CD4-positive, CD25-positive, alpha-beta regulatory T cell (primary cell): Measurements from ENCODE around the gene AQP10. TPM values are rescaled to one million over a fixed set of nuclear protein-coding genes. Genes with fewer than 3 reads are reported as not detected.
"Not testable (repeated sequence)": the region's sequence is repeated elsewhere in the genome, so short reads cannot be mapped to it uniquely, and the experiment has no call there.

Experiments
- ATAC-seq, 2 donors: fragments of 150-1000 bp; cut with Tn5 transposase; one replicate each; pipeline ENCODE4 v1.10.0; 2021; ENCODE audit warnings: low read depth in 2 of 2, moderate number of reproducible peaks in 2 of 2, moderate library complexity in 1 of 2
- DNase-seq, 3 donors: peaks; one replicate each; pipeline versions ENCODE4 v3.0.0 to v3.0.0-alpha.2; 2012 to 2022; ENCODE audit warnings: mixed read lengths in 1 of 3
- H3K27ac ChIP-seq: one replicate; pipeline ENCODE4 v1.7.0; 2013; ENCODE audit warnings: mild to moderate bottlenecking, low read length; ENCODE audit not compliant: insufficient read depth, poor library complexity, severe bottlenecking
- H3K27me3 ChIP-seq: one replicate; pipeline ENCODE4 v1.7.0; 2013; ENCODE audit warnings: low read length; ENCODE audit not compliant: control insufficient read depth, insufficient read depth
- H3K36me3 ChIP-seq: one replicate; pipeline ENCODE4 v1.7.0; 2013; ENCODE audit warnings: mild to moderate bottlenecking, low read length, moderate library complexity; ENCODE audit not compliant: control insufficient read depth, insufficient read depth
- H3K4me1 ChIP-seq: 2 replicates; pipeline ENCODE4 v1.7.0; 2013; ENCODE audit warnings: mild to moderate bottlenecking, low read length; ENCODE audit not compliant: insufficient read depth, control insufficient read depth, poor library complexity, severe bottlenecking
- H3K4me3 ChIP-seq: one replicate; pipeline ENCODE4 v1.7.0; 2013; ENCODE audit warnings: low read depth, mild to moderate bottlenecking, low read length, moderate library complexity
- H3K9me3 ChIP-seq, 2 experiments: 1 replicate in 1 of 2; 2 replicates in 1 of 2; pipeline ENCODE4 v1.7.0; 2013; ENCODE audit warnings: low read length in 2 of 2, mild to moderate bottlenecking in 1 of 2, moderate library complexity in 1 of 2; ENCODE audit not compliant: control insufficient read depth in 2 of 2
- H3K27ac Mint-ChIP-seq, 3 donors: one replicate each; pipeline ENCODE4 v1.8.0; 2020 to 2022; ENCODE audit warnings: mild to moderate bottlenecking in 3 of 3, mixed read lengths in 3 of 3, moderate library complexity in 2 of 3
- H3K27me3 Mint-ChIP-seq: one replicate; pipeline ENCODE4 v1.8.0; 2022; ENCODE audit warnings: mild to moderate bottlenecking, mixed read lengths
- H3K36me3 Mint-ChIP-seq: one replicate; pipeline ENCODE4 v1.8.0; 2020; ENCODE audit warnings: mixed read lengths
- H3K4me1 Mint-ChIP-seq, 4 donors: one replicate each; pipeline ENCODE4 v1.8.0; 2020 to 2022; ENCODE audit warnings: mixed read lengths in 4 of 4, mild to moderate bottlenecking in 1 of 4
- H3K4me3 Mint-ChIP-seq, 4 donors: one replicate each; pipeline ENCODE4 v1.8.0; 2020 to 2022; ENCODE audit warnings: mild to moderate bottlenecking in 4 of 4, mixed read lengths in 4 of 4, moderate library complexity in 3 of 4
- H3K9me3 Mint-ChIP-seq, 7 donors: one replicate each; pipeline ENCODE4 v1.8.0; 2020 to 2022; ENCODE audit warnings: mixed read lengths in 7 of 7, mild to moderate bottlenecking in 3 of 7, moderate library complexity in 2 of 7
- polyA plus RNA-seq, 4 donors: library from polyadenylated mRNA; unstranded; fragments of 300-500 nt; fragmentation: Illumina TruSeq; gene quantifications; one replicate each; pipeline ENCODE4 v1.2.3, GENCODE V29; 2021
- total RNA-seq: library from RNA; stranded (reverse); gene quantifications from one replicate; pipeline ENCODE4 v1.2.3, GENCODE V29; 2022

AQP10 gene
- total and polyA plus RNA-seq, 5 donors from 2014 or later, result 0.81 TPM; not detected in 4

DNA sequence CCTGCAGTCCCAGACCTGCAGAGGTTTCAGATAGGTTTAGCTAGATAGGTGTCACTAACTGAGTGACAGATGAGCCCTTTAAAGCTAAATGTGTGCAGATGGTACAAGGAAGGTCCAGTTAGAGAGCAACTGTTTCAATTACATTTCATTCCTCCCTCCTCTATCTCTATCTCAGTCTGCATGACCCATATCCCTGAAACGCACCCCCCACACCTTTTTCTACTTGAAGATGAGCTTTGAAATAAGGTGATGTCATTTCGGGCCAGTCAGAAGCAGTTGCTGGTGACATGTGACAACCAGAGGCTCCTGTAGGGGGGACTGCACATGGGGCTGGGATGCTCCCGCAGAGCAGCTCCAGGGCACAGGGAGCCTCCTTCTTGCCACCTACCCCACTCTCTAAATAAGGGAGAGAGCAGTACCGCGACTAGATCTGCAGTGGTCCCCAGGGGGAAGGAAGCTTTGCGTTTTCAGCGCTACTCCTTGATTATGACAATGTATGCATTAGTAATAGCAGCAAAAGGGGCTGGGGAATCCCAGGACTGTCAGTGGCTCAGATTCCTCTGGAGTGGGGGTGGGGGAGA, 8.7 kb downstream of the AQP10 start:
- peak overlapping the region; percentile 91 for H3K27ac ChIP-seq
- peaks cover 33% of the 10 kb centered on the region for H3K36me3 Mint-ChIP-seq
- no peak for ATAC-seq

GRCh38 chr1:154330669-154331068, 9.8 kb downstream of the AQP10 start:
- no peaks in the 10 kb centered on the region for H3K9me3 ChIP-seq
- peak overlapping the region; percentile 80 to 98 (median 92) for H3K4me3 Mint-ChIP-seq
- peaks cover 12 to 90% (median 52%) of the 10 kb centered on the region in 4 donors for H3K4me1 Mint-ChIP-seq
- H3K4me1 ChIP-seq, result peaks cover 91% of the 10 kb centered on the region
- no peaks in the 10 kb centered on the region for H3K9me3 Mint-ChIP-seq
- H3K27ac ChIP-seq, result peak overlapping the region; percentile 91
- ATAC-seq (no peak), DNase-seq (peak in 1 of 3 donors; percentile 65)
- no peaks in the 10 kb centered on the region for H3K27me3 ChIP-seq
- H3K27ac Mint-ChIP-seq, result peak overlapping the region; percentile 48 to 97 (median 89)
- peaks cover 49% of the 10 kb centered on the region for H3K36me3 ChIP-seq
- peaks cover 38% of the 10 kb centered on the region for H3K36me3 Mint-ChIP-seq
- peak overlapping the region; percentile 91 for H3K4me3 ChIP-seq
- no peaks in the 10 kb centered on the region for H3K27me3 Mint-ChIP-seq

More for the DNA sequence above, 8.7 kb downstream of the AQP10 start:
- H3K4me3 ChIP-seq, result peak overlapping the region; percentile 91
- peak overlapping the region; percentile 89 to 95 (median 93) for H3K27ac Mint-ChIP-seq
- DNase-seq, result peak in 2 of 3 donors; percentile 34 to 65
- H3K4me1 Mint-ChIP-seq, result peaks cover 6 to 81% (median 47%) of the 10 kb centered on the region in 4 donors
- peak overlapping the region; percentile 80 to 98 (median 92) for H3K4me3 Mint-ChIP-seq
- H3K4me1 ChIP-seq, result peaks cover 83% of the 10 kb centered on the region
- H3K9me3 Mint-ChIP-seq, result no peaks in the 10 kb centered on the region
- H3K36me3 ChIP-seq, result peaks cover 41% of the 10 kb centered on the region
- H3K27me3 ChIP-seq, result no peaks in the 10 kb centered on the region
- no peaks in the 10 kb centered on the region for H3K27me3 Mint-ChIP-seq
- no peaks in the 10 kb centered on the region for H3K9me3 ChIP-seq

GRCh38 chr1:154334079-154335024, 13.5 kb downstream of the AQP10 start:
- no peaks in the 10 kb centered on the region for H3K27me3 Mint-ChIP-seq

GRCh38 chr1:154335025-154335714, 14.3 kb downstream of the AQP10 start:
- H3K27me3 ChIP-seq, result no peaks in the 10 kb centered on the region
- peaks cover 96% of the 10 kb centered on the region for H3K4me1 ChIP-seq
- H3K4me3 ChIP-seq, result peak overlapping the region; percentile 44
- Mint-ChIP-seq H3K27ac (peak overlapping the region; percentile 89 to 98 (median 93)), H3K36me3 (peaks cover 65% of the 10 kb centered on the region), H3K4me1 (peaks cover 25 to 94% (median 65%) of the 10 kb centered on the region in 4 donors), H3K4me3 (peak overlapping the region; percentile 82 to 89 (median 84)), H3K27me3 (no peaks in the 10 kb centered on the region), H3K9me3 (no peaks in the 10 kb centered on the region)
- H3K36me3 ChIP-seq, result peaks cover 65% of the 10 kb centered on the region
- H3K9me3 ChIP-seq, result no peaks in the 10 kb centered on the region
- peak; percentile 82 to 98 (median 88) for DNase-seq
- ATAC-seq, result peak; percentile 89 to 95
- peak overlapping the region; percentile 82 for H3K27ac ChIP-seq

More at GRCh38 chr1:154334079-154335024, 13.5 kb downstream of the AQP10 start:
- Histone ChIP-seq H3K4me3 (peak overlapping the region; percentile 44), H3K27me3 (no peaks in the 10 kb centered on the region), H3K27ac (peak overlapping the region; percentile 82), H3K9me3 (no peaks in the 10 kb centered on the region), H3K4me1 (peaks cover 96% of the 10 kb centered on the region), H3K36me3 (peaks cover 58% of the 10 kb centered on the region)
- Mint-ChIP-seq H3K27ac (peak overlapping the region; percentile 89 to 98 (median 93)), H3K36me3 (peaks cover 61% of the 10 kb centered on the region), H3K9me3 (no peaks in the 10 kb centered on the region), H3K4me3 (peak overlapping the region; percentile 82 to 89 (median 84)), H3K4me1 (peaks cover 28 to 94% (median 65%) of the 10 kb centered on the region in 4 donors)
- no peak for DNase-seq
- no peak for ATAC-seq

- ATAC-seq (peak; percentile 31 to 45), DNase-seq (peak in 2 of 3 donors; percentile 45 to 70)
- peak overlapping the region; percentile 85 to 95 (median 86) for H3K4me3 Mint-ChIP-seq
- H3K4me3 ChIP-seq, result peak overlapping the region; percentile 79
- no peaks in the 10 kb centered on the region for H3K9me3 Mint-ChIP-seq
- no peaks in the 10 kb centered on the region for H3K9me3 ChIP-seq
- peak overlapping the region; percentile 77 for H3K27ac ChIP-seq
- H3K36me3 ChIP-seq, result peaks cover 65% of the 10 kb centered on the region
- peaks cover 69% of the 10 kb centered on the region for H3K36me3 Mint-ChIP-seq
- no peaks in the 10 kb centered on the region for H3K27me3 Mint-ChIP-seq
- H3K27me3 ChIP-seq, result no peaks in the 10 kb centered on the region
- H3K27ac Mint-ChIP-seq, result peak overlapping the region; percentile 89 to 100 (median 91)
- H3K4me1 Mint-ChIP-seq, result peaks cover 25 to 94% (median 67%) of the 10 kb centered on the region in 4 donors
- H3K4me1 ChIP-seq, result peaks cover 97% of the 10 kb centered on the region
These were observed 16.5 kb downstream of the AQP10 start for GRCh38 chr1:154337253-154337894.

- no peaks in the 10 kb centered on the region for H3K27me3 Mint-ChIP-seq
- no peaks in the 10 kb centered on the region for H3K27me3 ChIP-seq
- H3K9me3 Mint-ChIP-seq, result no peaks in the 10 kb centered on the region
- H3K27ac Mint-ChIP-seq, result peak overlapping the region; percentile 89 to 100 (median 91)
- ATAC-seq, result no peak
- no peaks in the 10 kb centered on the region for H3K9me3 ChIP-seq
- peaks cover 100% of the 10 kb centered on the region for H3K4me1 ChIP-seq
- peaks cover 30 to 95% (median 74%) of the 10 kb centered on the region in 4 donors for H3K4me1 Mint-ChIP-seq
- peaks cover 73% of the 10 kb centered on the region for H3K36me3 Mint-ChIP-seq
- H3K4me3 ChIP-seq, result peak overlapping the region; percentile 79
- peak overlapping the region; percentile 68 to 87 (median 86) for H3K4me3 Mint-ChIP-seq
- no peak for DNase-seq
- peaks cover 63% of the 10 kb centered on the region for H3K36me3 ChIP-seq
- peak overlapping the region; percentile 77 for H3K27ac ChIP-seq
These were observed 18.0 kb downstream of the AQP10 start for GRCh38 chr1:154338875-154339274.

DNA sequence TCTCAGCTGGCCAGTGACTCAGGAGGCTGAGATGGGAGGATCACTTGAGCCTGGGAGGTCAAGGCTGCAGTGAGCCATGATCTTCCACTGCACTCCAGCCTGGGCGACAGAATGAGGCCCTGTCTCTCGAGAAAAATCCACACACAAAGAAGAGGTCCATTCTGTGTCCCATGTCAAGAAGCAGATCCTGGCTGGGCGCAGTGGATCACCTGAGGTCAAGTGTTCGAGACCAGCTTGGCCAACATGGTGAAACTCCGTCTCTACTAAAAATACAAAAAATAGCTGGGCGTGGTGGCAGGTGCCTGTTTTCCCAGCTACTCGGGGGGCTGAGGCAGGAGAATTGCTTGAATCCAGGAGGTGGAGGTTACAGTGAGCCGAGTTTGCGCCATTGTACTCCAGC, 20.5 kb downstream of the AQP10 start:
- peak overlapping the region; percentile 64 to 97 (median 85) for H3K4me3 Mint-ChIP-seq
- H3K27ac Mint-ChIP-seq, result peak overlapping the region; percentile 91 to 100 (median 97)
- H3K27ac ChIP-seq, result peak overlapping the region; percentile 77
- peaks cover 72% of the 10 kb centered on the region for H3K36me3 ChIP-seq
- H3K4me1 ChIP-seq, result peaks cover 100% of the 10 kb centered on the region
- H3K27me3 Mint-ChIP-seq, H3K9me3 Mint-ChIP-seq, DNase-seq, H3K9me3 ChIP-seq, ATAC-seq, H3K4me3 ChIP-seq, H3K27me3 ChIP-seq: not testable (repeated sequence)
- peaks cover 34 to 97% (median 77%) of the 10 kb centered on the region in 4 donors for H3K4me1 Mint-ChIP-seq
- peaks cover 81% of the 10 kb centered on the region for H3K36me3 Mint-ChIP-seq
